Lung (tissue), 12 donors: ENCODE results near the gene NOP16. TPM values are rescaled to one million over a fixed set of nuclear protein-coding genes. Genes with fewer than 3 reads are reported as not detected.

Experiments
- ATAC-seq: fragments of 200-7000 bp; cut with Tn5 transposase; one replicate; pipeline ENCODE4 v1.9.1; 2020; ENCODE audit warnings: moderate number of reproducible peaks; ENCODE audit not compliant: insufficient read depth, low FRiP score
- DNase-seq, 3 donors: peaks; one replicate each; pipeline ENCODE4 v3.0.0-alpha.2; 2013 to 2017
- H3K27ac ChIP-seq, 2 donors: one replicate each; pipeline ENCODE4 v1.5.1; 2013; ENCODE audit warnings: mild to moderate bottlenecking in 2 of 2, moderate library complexity in 2 of 2, control low read depth in 1 of 2, inconsistent platforms in 1 of 2, low read depth in 1 of 2, low read length in 1 of 2
- H3K27me3 ChIP-seq, 3 donors: one replicate each; pipeline ENCODE4 v1.5.1; 2013; ENCODE audit warnings: low read length in 2 of 3; ENCODE audit not compliant: control insufficient read depth in 3 of 3, insufficient read depth in 3 of 3
- H3K36me3 ChIP-seq, 4 donors: one replicate each; pipeline ENCODE4 v1.5.1; 2013; ENCODE audit warnings: low read length in 4 of 4, mild to moderate bottlenecking in 1 of 4, moderate library complexity in 1 of 4; ENCODE audit not compliant: control insufficient read depth in 4 of 4, insufficient read depth in 4 of 4
- H3K4me1 ChIP-seq, 5 donors: one replicate each; pipeline ENCODE4 v1.5.1; 2013; ENCODE audit warnings: low read length in 5 of 5, mild to moderate bottlenecking in 2 of 5, moderate library complexity in 1 of 5; ENCODE audit not compliant: control insufficient read depth in 5 of 5, insufficient read depth in 5 of 5
- H3K4me3 ChIP-seq: one replicate; pipeline ENCODE4 v1.5.1; 2013; ENCODE audit warnings: mild to moderate bottlenecking, control low read depth, moderate library complexity
- H3K9ac ChIP-seq, 2 donors: one replicate each; pipeline ENCODE4 v1.5.1; 2013; ENCODE audit warnings: low read length in 2 of 2, control low read depth in 1 of 2; ENCODE audit not compliant: insufficient read depth in 1 of 2
- H3K9me3 ChIP-seq, 4 donors: one replicate each; pipeline ENCODE4 v1.5.1; 2013; ENCODE audit warnings: low read length in 3 of 4, mild to moderate bottlenecking in 1 of 4, moderate library complexity in 1 of 4; ENCODE audit not compliant: control insufficient read depth in 4 of 4, insufficient read depth in 3 of 4
- WGBS, 2 donors: extraction: QIAGEN DNeasy Blood & Tissue Kit; methylation state at CpG; one replicate each; pipeline ENCODE4 v1.1.7; 2013; 5-methylcytosine and 5-hydroxymethylcytosine counted together
- polyA plus RNA-seq, 2 donors: library from polyadenylated mRNA; stranded (reverse); fragments of 200-250 nt; gene quantifications; one replicate each; pipeline ENCODE4 v1.2.1, GENCODE V29; 2013
- total RNA-seq, 2 donors: library from RNA; depleted of rRNA in 1 of 2; stranded (reverse); fragments of >200 nt in 1 of 2; gene quantifications; one replicate each; pipeline ENCODE4 v1.2.1, GENCODE V29; 2014 to 2021
- TF ChIP-seq, protein P1 (sequence below): IDR thresholded peaks from 2 replicates; pipeline ENCODE4 v1.5.1; 2012; ENCODE audit warnings: mild to moderate bottlenecking; ENCODE audit errors: control extremely low read depth, extremely low read depth
- donor health status: control.
- donor health status: control.
- donor health status: Bipolar disorder and iron deficiency.
- donor health status: healthy.
- donor health status: DM: yes; HTN: yes; CAD: no.

The NOP16 gene
- total and polyA plus RNA-seq, 4 donors: 5.0 to 52.1 (median 36.5) TPM

DNA sequence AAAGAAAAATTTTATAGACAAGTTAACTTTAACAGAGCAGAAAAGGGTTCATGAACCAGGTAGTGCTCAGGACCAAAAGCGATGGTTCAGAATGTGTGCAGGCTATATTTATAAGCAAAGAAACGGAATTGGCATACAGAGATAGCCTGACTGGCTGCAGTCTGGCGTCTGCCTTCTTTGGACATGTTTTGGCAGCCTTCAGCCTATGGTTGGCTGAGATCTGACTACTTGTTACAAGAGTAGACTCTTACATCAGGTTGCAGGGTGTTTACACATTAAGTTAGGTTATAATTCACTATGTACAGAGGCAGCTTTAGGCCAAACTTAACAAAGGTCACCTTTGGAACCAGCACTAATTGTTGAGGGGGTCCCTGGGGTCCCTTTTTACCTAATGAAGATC, 7.0 kb downstream of the NOP16 start:
- no peaks in the 10 kb centered on the region for H3K27me3 ChIP-seq
- TF ChIP-seq, protein P1, sequence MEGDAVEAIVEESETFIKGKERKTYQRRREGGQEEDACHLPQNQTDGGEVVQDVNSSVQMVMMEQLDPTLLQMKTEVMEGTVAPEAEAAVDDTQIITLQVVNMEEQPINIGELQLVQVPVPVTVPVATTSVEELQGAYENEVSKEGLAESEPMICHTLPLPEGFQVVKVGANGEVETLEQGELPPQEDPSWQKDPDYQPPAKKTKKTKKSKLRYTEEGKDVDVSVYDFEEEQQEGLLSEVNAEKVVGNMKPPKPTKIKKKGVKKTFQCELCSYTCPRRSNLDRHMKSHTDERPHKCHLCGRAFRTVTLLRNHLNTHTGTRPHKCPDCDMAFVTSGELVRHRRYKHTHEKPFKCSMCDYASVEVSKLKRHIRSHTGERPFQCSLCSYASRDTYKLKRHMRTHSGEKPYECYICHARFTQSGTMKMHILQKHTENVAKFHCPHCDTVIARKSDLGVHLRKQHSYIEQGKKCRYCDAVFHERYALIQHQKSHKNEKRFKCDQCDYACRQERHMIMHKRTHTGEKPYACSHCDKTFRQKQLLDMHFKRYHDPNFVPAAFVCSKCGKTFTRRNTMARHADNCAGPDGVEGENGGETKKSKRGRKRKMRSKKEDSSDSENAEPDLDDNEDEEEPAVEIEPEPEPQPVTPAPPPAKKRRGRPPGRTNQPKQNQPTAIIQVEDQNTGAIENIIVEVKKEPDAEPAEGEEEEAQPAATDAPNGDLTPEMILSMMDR: no peak
- H3K4me3 ChIP-seq: no peak overlapping the region
- DNase-seq (no peak), ATAC-seq (no peak)
- H3K27ac ChIP-seq: peak overlapping the region in 1 of 2 donors; percentile 51
- H3K9ac ChIP-seq: no peak overlapping the region
- 89 to 91% methylated on average over 3 of the region's 3 CpGs for WGBS, 2 donors
- no peaks in the 10 kb centered on the region for H3K9me3 ChIP-seq
- H3K36me3 ChIP-seq: peaks cover 14 to 31% (median 15%) of the 10 kb centered on the region in 4 donors
- peaks cover 0 to 1% (median 0%) of the 10 kb centered on the region in 5 donors for H3K4me1 ChIP-seq

GRCh38 chr5:176379881-176380280, 8.5 kb downstream of the NOP16 start:
- no peak for ATAC-seq
- H3K4me3 ChIP-seq: no peak overlapping the region
- no peaks in the 10 kb centered on the region for H3K27me3 ChIP-seq
- peaks cover 13 to 28% (median 20%) of the 10 kb centered on the region in 4 donors for H3K36me3 ChIP-seq
- H3K9me3 ChIP-seq: no peaks in the 10 kb centered on the region
- no peak overlapping the region for H3K9ac ChIP-seq
- peaks cover 0 to 1% (median 0%) of the 10 kb centered on the region in 5 donors for H3K4me1 ChIP-seq
- no peak for DNase-seq
- WGBS, 2 donors: 65 to 81% methylated on average over 3 of the region's 3 CpGs
- TF ChIP-seq, protein P1: no peak
- no peak overlapping the region for H3K27ac ChIP-seq

DNA sequence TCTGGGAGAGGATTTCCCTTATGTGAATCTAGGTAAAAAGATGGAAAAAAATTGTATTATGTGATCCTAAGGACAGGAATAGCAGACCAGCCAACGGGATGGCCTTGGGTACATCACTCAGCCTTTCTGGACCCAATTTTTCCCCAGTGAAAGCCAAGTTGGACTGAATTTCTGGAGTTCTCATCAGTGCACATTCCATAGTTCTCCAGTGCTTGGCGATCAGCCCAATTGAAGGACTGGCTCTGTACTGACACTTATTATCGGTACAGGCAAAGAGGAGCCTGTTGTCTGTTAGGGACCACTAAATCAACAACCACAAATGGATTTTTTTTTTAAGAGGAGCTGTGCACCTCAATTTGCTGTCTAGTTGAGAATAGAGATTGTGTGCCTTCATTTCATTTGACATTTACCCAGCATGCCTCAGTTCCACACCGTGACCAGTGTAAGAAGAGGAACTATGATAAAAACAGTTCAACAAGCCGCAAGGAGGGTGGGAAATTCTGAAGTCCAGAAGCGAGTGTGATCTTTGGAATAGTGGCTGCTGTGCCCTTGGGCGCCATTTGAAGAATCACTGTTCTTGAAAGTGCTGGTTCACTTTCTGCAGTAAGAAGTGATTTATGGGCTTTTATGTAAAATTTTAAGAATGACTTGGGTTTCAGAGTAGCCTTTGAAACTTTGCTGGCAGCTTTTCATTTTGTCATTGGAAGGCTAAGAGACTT, 15.1 kb downstream of the NOP16 start:
- Histone ChIP-seq H3K27me3 (no peaks in the 10 kb centered on the region), H3K4me1 (peaks cover 0 to 12% (median 4%) of the 10 kb centered on the region in 5 donors), H3K9ac (no peak overlapping the region), H3K27ac (no peak overlapping the region), H3K4me3 (no peak overlapping the region), H3K9me3 (no peaks in the 10 kb centered on the region), H3K36me3 (peaks cover under 1 to 27% (median 7%) of the 10 kb centered on the region in 4 donors)
- WGBS, 2 donors: 69% methylated on average over 7 of the region's 7 CpGs
- ATAC-seq (no peak), DNase-seq (peak; percentile 51 to 69 (median 58))
- TF ChIP-seq, protein P1: no peak
